ENCODE measurements around the gene LKAAEAR1. TPM values are rescaled to one million over a fixed set of nuclear protein-coding genes. Genes with fewer than 3 reads are reported as not detected.
A peak's percentile ranks its signal among the peaks of the same experiment; 100 is the strongest.

Gene LKAAEAR1
- total RNA-seq, 1 donor from 2014 or later = not detected

- no peak for TF ChIP-seq CTCF (IDR thresholded peaks at IDR 0.05; ENCODE audit: unreplicated experiment)
- H3K27me3 Mint-ChIP-seq = peaks cover 31% of the 10 kb centered on the region
- no peaks in the 10 kb centered on the region for H3K36me3 Mint-ChIP-seq (ENCODE audit: insufficient read depth)
- no peaks in the 10 kb centered on the region for H3K9me3 Mint-ChIP-seq (ENCODE audit: low read depth)
- H3K4me1 Mint-ChIP-seq (ENCODE audit: low read depth) = peaks cover 13% of the 10 kb centered on the region
- DNase-seq (ENCODE audit: low spot score, unreplicated experiment) = no peak
- no peak overlapping the region for H3K4me3 Mint-ChIP-seq (ENCODE audit: low read depth)
- H3K27ac Mint-ChIP-seq = no peak overlapping the region
Observed at GRCh38 chr20:64040231-64041039, 43.8 kb downstream of the LKAAEAR1 start.

DNA sequence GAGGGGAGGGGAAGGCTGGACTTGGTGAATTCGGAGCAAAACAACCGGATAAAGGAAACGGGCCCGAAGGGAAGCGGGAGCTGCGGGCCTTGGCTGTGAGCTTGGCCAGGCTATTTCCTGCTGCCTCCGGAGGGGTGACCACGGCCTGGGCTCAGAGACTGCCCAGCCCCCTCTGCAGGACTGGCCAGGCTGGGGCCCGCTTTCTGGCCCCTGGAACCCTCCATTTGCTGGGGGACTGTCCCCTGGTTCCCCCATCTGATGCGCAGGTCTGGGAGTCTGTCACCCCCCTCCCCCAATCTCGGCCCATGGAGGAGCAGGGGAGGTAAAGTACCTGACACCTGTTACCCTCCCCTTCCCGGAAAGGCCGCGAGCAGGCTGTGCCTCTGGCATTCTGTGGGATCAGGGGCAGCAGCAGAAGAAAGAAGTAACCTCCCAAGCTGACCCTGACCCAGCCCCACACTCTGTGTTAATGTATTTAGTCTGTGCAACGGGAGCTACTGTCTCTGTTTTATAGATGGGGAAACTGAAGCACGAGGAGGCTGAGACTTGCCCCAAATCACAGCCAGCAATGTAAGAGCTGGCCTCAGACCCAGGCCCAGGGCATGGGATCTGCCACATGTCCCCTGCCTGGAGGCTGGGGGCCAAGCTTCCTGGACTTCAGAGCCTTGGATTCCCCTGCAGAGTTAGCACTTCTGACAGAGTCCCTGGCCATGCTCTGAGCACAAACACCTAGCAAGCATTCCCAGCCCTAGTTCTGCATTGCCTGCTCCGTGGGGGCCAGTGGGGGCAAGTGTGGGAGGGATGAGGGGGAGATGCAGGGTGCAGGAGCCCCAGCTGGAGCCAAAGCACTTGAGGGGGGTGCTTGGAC, 44.7 kb downstream of the LKAAEAR1 start:
- H3K4me1 Mint-ChIP-seq (ENCODE audit: low read depth) = peaks cover 16% of the 10 kb centered on the region
- H3K4me3 Mint-ChIP-seq (ENCODE audit: low read depth) = peak overlapping the region; percentile 60
- no peaks in the 10 kb centered on the region for H3K9me3 Mint-ChIP-seq (ENCODE audit: low read depth)
- H3K36me3 Mint-ChIP-seq (ENCODE audit: insufficient read depth) = no peaks in the 10 kb centered on the region
- DNase-seq (ENCODE audit: low spot score, unreplicated experiment) = no peak
- peaks cover 28% of the 10 kb centered on the region for H3K27me3 Mint-ChIP-seq
- no peak for TF ChIP-seq CTCF (IDR thresholded peaks at IDR 0.05; ENCODE audit: unreplicated experiment)
- H3K27ac Mint-ChIP-seq = no peak overlapping the region

GRCh38 chr20:64038565-64039292, 45.5 kb downstream of the LKAAEAR1 start:
- Mint-ChIP-seq H3K9me3 (ENCODE audit: low read depth) (no peaks in the 10 kb centered on the region), H3K27ac (no peak overlapping the region), H3K36me3 (ENCODE audit: insufficient read depth) (peaks cover 5% of the 10 kb centered on the region), H3K4me1 (ENCODE audit: low read depth) (peaks cover 16% of the 10 kb centered on the region), H3K27me3 (peaks cover 20% of the 10 kb centered on the region), H3K4me3 (ENCODE audit: low read depth) (peak overlapping the region; percentile 60)
- peak; percentile 66 for TF ChIP-seq CTCF (IDR thresholded peaks at IDR 0.05; ENCODE audit: unreplicated experiment)
- DNase-seq (ENCODE audit: low spot score, unreplicated experiment) = peak; percentile 78

- Mint-ChIP-seq H3K4me3 (ENCODE audit: low read depth) (no peak overlapping the region), H3K4me1 (ENCODE audit: low read depth) (peaks cover 16% of the 10 kb centered on the region), H3K36me3 (ENCODE audit: insufficient read depth) (peaks cover 7% of the 10 kb centered on the region), H3K9me3 (ENCODE audit: low read depth) (no peaks in the 10 kb centered on the region), H3K27me3 (peaks cover 16% of the 10 kb centered on the region), H3K27ac (no peak overlapping the region)
- no peak for DNase-seq (ENCODE audit: low spot score, unreplicated experiment)
- no peak for TF ChIP-seq CTCF (IDR thresholded peaks at IDR 0.05; ENCODE audit: unreplicated experiment)
Observed at GRCh38 chr20:64038224-64038564, 46.0 kb downstream of the LKAAEAR1 start.
